G401.6 (cell line): Measurements from ENCODE around the gene IL31RA.
"Not testable (repeated sequence)": the region's sequence is repeated elsewhere in the genome, so short reads cannot be mapped to it uniquely, and the experiment has no call there.

Experiments used
- FAIRE-seq: peaks from 2 replicates; lab custom pipeline; 2012; peaks lifted over from hg19 to GRCh38; lab: Jason Lieb, UNC

Gene IL31RA

DNA sequence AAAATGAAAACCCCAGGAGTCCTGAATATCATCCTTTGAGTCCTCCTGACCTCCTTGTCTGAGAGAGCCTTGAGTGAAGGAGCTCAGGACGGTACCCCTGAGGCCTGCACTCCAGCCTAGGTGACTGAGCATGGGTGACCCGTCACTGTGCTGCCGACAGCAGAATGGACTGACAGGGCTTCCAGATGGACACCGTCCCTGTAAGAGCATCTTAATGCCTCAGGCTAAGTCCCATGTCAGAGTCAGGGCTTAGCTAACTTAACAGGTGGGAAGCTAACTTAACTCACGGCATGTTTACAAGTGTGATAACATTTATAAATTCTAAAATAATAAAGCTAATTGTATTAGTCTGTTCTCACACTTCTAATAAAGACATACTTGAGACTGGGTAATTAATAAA, 75.3 kb downstream of the IL31RA start:
- FAIRE-seq, result no peak

DNA sequence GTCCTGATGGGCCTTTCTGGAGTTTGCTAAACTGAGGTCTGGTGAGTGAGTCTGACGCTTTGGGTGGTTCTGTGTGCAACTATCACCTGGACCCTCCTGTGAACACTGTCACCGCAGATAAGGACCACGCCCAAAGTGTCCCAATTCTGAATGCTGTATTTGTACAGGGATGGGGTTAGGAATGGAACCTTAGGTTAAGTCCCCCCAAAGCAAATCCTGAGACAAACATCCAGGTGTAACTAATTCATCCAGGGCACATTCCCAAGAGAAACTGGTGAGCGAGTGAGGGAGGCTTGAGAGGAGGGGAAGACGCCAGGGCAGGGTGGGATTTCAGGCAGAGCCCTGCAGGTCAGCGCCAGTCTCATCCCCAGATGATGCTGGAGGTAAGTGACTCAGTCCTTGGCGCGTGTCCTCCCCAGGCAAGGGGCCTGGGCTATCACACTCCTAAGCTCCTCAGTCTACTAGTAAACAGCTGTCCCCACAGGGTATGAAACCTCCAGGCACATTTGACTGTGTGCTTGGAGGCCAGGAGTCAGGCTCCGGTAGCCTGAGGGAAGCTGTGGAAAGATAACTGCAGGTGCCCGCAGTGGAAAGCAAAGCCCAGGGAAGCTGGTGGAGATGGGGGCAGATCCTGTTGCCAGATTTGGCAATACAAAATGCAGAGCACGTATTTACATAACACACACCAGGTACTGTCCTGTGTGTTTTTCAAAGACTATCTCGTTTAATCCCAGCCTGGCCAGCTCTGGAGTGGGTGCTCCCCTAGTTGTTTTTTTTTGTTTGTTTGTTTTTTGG, 76.9 kb downstream of the IL31RA start:
- no peak for FAIRE-seq

DNA sequence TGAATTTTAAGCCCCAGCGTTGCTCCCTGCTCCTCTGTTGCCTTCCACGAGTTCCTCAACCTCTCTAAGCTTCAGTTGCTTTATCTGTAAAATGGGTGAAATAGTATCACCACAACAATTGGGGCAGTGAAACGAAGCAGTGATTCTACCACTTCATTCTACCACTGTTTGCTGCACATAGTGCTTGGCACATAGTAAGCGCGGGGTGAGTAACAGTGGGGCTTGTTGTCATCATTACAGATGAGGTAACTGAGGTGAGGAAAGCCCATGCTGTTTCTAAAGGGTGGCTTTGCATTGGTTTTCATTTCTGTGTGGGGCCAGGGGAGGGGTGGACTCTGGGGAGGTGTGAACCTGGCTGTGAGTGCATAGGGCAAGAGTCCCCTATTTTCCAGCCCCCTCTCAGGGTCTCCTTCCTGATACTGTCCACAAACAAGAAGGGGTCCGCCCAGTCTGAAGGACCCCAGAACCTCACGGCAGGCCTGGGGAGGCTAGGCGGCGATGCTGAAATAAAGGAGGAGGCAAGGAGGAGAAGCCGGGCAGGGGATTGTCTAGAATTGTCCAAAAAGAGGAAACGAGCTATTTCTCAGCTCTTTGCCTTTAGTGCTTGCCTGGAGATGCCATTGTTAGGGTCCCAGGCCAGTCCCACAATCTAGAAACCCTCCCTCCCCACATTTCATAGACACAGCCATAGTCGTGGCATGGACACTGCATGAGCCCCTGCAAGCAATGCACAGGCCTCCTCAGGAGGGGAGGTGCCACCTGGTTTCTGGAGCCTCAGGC, 78.1 kb downstream of the IL31RA start:
- FAIRE-seq, result no peak

DNA sequence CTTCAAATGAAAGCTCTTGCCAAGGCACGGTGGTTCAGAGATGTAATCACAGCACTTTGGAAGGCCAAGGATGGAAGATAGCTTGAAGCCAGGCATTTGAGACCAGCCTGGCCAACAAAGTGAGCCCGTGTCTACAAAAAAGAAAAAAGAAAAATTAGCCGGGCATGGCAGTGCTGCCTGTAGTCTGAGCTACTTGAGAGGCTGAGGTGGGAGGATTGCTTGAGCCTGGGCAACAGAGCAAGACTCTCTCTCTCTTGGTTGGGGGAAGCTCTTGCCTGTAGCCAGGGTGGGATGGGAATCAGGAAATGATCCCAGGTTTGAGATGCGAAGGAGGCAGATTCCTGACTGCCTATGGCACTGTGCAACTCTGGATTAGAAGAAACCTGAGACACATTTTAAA, 81.5 kb downstream of the IL31RA start:
- no peak for FAIRE-seq

DNA sequence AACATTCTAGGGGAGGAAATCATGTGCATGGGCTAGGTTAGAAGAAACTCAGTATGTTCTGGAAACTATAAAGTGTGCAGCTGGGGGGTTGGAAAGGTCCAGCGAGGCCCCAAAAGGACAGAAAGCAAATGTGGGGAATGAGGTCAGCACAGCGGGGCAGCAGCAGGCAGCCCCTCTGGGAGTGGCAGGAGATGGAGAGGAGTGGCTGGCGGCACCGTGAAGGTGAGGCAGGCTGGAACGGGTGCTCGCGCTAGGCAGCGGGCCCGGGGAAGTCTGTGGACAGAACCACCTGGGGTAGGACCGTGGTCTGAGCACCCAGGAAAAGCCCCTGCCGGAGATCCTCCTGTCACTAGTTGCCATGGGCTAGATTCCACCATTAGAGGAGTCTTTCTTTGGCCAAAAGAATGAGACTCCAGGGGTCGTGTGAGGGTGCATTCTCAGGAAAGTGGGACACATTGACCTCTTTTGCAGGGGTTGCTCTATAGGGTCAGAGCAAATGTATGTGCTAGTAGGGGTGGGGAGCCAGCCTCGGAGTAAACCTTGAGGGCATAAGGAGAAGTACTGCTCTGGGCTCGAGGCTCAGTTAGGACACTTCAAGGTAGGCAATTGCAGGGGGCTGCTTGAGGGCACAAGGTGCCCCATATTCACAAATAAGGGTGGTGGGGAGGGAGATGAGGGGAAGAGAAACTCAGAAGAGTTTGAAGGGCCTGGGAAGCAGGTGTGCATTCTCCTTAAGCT, 82.4 kb downstream of the IL31RA start:
- FAIRE-seq, result no peak

DNA sequence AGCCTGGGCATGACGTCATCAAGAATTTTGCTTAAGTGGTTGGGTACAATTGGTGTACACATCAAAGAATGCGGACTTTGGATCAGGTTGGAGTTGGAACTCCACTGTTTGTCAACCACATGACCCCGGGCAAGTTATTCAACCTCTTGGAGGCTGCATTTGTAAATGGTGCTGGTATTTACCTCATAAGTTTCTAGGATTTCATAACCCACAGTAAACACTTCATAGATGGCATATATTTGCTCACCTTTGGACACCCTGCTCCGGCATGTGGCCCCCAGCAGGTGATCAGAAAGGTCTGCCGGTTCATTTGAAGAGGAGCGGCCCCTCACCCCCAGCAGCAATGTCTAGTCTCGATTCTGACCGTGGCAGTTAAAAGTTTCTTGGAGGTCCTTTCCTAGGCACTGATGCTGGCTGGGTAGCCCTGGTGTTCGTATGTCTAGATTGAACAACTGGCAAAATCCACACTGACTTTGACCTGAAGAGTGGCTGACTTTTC, 83.0 kb downstream of the IL31RA start:
- FAIRE-seq, result no peak

DNA sequence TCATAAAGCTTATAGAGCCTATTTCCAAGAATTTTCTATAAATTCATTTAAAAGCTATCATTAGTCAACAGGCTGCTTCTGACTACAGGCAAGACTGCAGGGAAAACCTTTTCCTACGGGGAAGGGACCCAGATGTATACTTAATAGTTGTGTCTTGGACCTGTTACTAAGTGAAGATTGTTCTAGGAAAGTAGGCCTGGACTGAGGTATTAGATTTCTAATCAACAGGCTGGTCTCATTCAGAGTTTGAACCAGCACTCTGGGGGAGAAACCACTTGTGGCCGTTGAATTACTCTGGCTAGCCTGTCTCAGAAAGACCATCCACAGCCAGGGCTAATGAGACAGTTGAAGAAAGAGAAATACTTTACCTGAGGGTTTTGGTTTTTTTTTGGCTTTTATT, 83.6 kb downstream of the IL31RA start:
- no peak for FAIRE-seq

DNA sequence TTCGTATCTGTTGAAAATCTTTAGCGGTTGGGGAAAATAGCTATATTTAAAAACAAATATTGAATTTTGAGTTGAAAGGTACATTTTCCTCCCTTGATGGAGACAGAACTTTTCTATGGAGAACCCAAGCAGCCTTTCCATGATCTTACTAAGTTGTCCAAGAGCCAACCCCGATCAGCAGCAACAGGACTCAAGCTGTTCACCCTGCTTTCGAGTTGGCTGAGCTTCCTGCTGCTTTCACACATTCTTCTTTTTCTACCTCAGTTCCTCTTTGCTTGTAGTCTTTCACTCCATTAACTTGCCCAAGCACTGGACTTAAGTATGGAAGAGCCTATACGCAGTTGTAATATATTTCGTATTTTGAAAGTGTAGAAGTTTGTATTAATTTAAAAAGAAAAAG, 84.2 kb downstream of the IL31RA start:
- FAIRE-seq, result no peak

DNA sequence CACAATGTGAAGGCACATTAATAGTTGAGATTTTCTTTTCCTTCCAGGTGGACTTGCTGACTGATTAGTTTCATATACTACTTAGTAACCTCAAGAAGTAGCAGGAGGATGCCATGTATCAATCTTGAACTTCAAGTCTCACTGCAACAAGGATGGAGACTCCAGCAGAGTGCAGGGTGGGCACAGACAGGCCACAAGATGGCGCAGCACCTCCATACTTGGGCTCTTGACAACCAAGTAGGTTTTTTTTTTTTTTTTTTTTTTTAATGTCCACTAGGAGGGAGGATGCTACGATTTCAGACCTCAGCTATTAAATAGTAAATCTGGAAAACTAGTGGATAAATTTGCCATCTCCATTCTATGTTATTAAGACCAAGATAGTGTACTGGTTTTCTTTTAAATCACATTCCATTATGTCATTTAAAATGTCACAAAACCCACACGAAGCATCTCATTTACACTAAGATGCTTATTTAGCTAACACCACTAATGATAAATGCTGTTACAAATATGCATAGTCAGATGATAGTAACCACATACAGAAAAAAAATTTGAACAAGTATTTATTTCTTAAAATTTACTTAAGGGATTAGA, 85.0 kb downstream of the IL31RA start:
- FAIRE-seq, result peak; percentile 92

DNA sequence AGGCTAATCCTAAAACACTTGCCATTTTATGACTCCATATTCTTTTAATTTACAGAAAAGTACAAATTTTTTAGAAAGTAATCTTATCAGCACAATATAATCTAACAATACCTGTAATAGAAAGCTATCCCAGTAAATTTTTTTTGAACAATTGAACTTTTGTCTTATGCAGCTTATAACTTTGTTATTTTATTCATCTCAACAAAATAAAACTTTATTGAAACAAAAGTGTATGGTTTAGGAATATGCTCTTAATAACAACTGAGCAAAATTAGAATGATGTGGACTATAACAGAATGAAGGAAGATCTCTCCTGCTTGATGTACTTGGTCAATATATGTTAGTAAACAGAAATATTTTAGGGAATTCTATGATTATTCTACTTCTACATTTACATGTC, 86.4 kb downstream of the IL31RA start:
- FAIRE-seq, result peak; percentile 65

DNA sequence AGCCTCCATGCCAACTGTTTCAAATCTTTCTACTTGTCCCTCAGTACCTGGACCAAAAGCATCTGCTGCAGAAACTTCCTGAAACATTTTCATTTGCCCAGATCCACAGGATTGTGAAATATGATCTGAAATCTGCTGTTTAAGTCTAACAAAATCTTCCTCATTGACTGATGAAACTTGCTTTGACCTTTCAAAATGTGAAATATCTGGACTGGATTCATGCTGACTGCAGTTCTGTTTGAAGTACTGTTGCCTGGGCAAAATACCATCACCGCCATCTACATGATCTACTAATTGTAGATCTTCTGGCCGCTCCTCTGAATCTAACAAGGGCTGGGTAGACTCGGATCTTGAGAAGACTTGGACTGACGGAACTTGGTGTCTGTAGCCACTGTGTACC, 90.0 kb downstream of the IL31RA start:
- FAIRE-seq, result not testable (repeated sequence)

DNA sequence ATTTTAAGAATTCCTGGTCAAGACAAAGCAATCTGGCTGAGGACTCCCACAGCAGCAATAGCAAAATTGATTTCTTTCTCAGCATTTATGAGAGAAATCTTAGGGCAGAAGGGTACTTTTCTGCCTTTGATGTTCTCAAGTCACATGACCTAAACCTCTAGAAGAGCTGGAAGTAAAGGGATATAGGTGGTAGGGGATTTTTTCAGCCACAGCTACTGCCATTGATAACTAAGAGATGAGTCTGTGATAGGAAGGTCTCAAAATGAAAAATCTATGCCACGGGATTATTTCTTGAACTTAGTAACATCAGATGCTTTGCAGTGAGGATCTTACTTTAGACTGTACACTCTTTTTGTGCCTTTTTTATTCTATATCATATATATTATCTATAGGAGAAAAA, 108.1 kb downstream of the IL31RA start:
- no peak for FAIRE-seq

DNA sequence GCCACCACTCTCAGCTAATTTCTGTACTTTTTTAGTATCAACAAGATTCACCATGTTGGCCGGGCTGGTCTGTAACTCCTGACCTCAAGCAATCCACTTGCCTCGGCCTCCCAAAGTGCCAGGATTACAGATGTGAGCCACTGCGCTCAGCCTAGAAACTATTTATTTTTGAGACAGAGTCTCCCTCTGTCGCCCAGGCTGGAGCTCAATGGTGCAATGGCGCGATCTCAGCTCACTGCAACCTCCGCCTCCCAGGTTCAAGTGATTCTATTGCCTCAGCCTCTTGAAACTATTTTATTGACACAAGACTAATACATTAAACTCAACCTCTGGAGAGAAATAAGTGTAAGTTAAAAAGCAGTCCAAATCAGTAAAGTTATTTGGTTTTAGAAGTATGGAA, 109.6 kb downstream of the IL31RA start:
- no peak for FAIRE-seq

DNA sequence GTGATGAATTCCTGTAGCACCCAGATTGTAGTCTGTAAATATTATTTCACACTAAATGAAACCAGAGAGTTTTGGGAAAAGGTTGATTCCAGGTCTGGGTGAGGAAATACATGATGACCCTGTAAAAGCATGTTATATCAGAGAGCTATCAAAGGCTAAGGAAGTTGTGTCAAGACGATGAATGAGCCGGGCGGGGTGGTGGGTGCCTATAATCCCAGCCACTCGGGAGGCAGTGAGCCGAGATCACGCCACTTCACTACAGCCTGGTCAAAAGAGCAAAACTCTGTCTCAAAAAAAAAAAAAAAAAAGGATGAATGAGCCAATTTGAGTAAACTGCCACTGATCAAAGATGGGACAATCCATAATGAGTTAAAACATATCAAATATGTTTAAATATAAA, 114.4 kb downstream of the IL31RA start:
- no peak for FAIRE-seq

DNA sequence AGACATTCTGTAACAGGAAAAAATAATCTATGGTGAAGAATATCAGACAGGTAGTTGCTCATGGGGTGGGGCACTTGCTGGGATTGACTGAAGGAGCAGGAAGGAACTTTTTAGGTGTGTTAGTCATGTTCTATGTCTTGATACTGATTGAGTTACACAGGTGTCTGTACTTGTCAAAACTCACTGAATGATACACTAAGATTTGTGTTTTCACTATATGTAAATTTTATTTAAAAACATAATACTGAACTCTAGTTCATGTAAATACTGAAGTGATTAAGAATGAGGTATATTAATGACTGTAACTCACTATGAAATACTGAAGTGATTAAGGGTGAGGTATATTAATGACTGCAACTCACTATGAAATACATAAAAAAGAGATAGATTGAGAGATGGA, 115.1 kb downstream of the IL31RA start:
- FAIRE-seq, result no peak

DNA sequence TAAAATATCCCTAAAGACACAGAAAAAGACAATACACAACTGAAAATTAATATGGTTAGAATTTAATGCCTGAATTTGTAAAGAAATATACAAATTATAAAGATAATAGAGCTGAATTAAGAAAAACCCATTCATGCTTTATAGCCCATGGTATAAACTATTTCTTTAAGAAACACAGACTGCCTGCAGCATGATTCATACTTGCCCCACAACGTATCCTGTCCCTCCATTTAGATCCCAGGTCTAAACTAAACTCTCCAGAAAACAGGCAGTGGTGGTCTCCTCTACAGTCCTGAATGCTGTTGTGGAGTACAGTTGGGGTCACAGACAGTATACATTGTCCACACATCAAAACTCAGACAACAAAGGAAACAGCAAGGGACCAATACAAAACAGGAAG, 118.8 kb downstream of the IL31RA start:
- no peak for FAIRE-seq
